Central memory CD8-positive, alpha-beta T cell (primary cell): ENCODE results near the gene TMEM39A.

ENCODE experiments used
- ATAC-seq: fragments of 150-1000 bp; cut with Tn5 transposase; replicated peaks from 2 replicates; pipeline ENCODE4 v1.10.0; 2022; ENCODE audit warnings: mild to moderate bottlenecking, moderate FRiP score, moderate number of reproducible peaks; ENCODE audit not compliant: poor library complexity, severe bottlenecking; ENCODE audit errors: extremely low read depth
- DNase-seq, 2 donors: peaks; one replicate each; pipeline ENCODE4 v3.0.0; 2021; ENCODE audit warnings: low spot score in 2 of 2
- H3K27ac Mint-ChIP-seq: one replicate; pipeline ENCODE4 v1.8.0; 2022; ENCODE audit warnings: low read depth, mild to moderate bottlenecking, moderate library complexity, mixed read lengths
- H3K27me3 Mint-ChIP-seq: one replicate; pipeline ENCODE4 v1.8.0; 2022; ENCODE audit warnings: mixed read lengths
- H3K36me3 Mint-ChIP-seq: one replicate; pipeline ENCODE4 v1.8.0; 2022; ENCODE audit warnings: mild to moderate bottlenecking, moderate library complexity, mixed read lengths; ENCODE audit not compliant: insufficient read depth
- H3K4me1 Mint-ChIP-seq: one replicate; pipeline ENCODE4 v1.8.0; 2022; ENCODE audit warnings: mixed read lengths
- H3K4me3 Mint-ChIP-seq: one replicate; pipeline ENCODE4 v1.8.0; 2022; ENCODE audit warnings: mild to moderate bottlenecking, moderate library complexity, mixed read lengths
- H3K9me3 Mint-ChIP-seq: one replicate; pipeline ENCODE4 v1.8.0; 2022; ENCODE audit warnings: mixed read lengths

The TMEM39A gene

GRCh38 chr3:119463171-119464169 lies at the start of gene TMEM39A:
TSS of gene TMEM39A (minus strand) at chr3:119463615. CDS start at chr3:119462074, 1,541 bp downstream.
- Mint-ChIP-seq H3K4me1 (peaks cover 27% of the 10 kb centered on the region), H3K36me3 (peaks cover 28% of the 10 kb centered on the region), H3K27ac (peak within 1 kb of the TSS; percentile 100), H3K4me3 (peak within 1 kb of the TSS; percentile 83), H3K9me3 (peaks cover 5% of the 10 kb centered on the region), H3K27me3 (no peaks in the 10 kb centered on the region)
- DNase-seq = peak; percentile 99
- ATAC-seq = peak; percentile 94

GRCh38 chr3:119510690-119511089 lies 47.3 kb upstream of the TMEM39A start:
- Mint-ChIP-seq H3K4me3 (no peak overlapping the region), H3K27ac (no peak overlapping the region), H3K4me1 (peaks cover 28% of the 10 kb centered on the region), H3K27me3 (no peaks in the 10 kb centered on the region), H3K9me3 (no peaks in the 10 kb centered on the region), H3K36me3 (peaks cover 47% of the 10 kb centered on the region)
- no peak for ATAC-seq
- DNase-seq = no peak

- DNase-seq (no peak), ATAC-seq (peak; percentile 32)
- Mint-ChIP-seq H3K36me3 (peaks cover 42% of the 10 kb centered on the region), H3K4me3 (no peak overlapping the region), H3K27ac (no peak overlapping the region), H3K27me3 (no peaks in the 10 kb centered on the region), H3K9me3 (no peaks in the 10 kb centered on the region), H3K4me1 (peaks cover 33% of the 10 kb centered on the region)
These were observed 44.9 kb upstream of the TMEM39A start for GRCh38 chr3:119508172-119508845.

GRCh38 chr3:119507404-119507803 lies 44.0 kb upstream of the TMEM39A start:
- Mint-ChIP-seq H3K4me1 (peaks cover 27% of the 10 kb centered on the region), H3K27me3 (no peaks in the 10 kb centered on the region), H3K4me3 (peak overlapping the region; percentile 32), H3K27ac (peak overlapping the region; percentile 47), H3K9me3 (no peaks in the 10 kb centered on the region), H3K36me3 (peaks cover 41% of the 10 kb centered on the region)
- DNase-seq (no peak), ATAC-seq (no peak)

GRCh38 chr3:119506631-119507030 lies 43.2 kb upstream of the TMEM39A start:
- Mint-ChIP-seq H3K4me1 (peaks cover 30% of the 10 kb centered on the region), H3K27me3 (no peaks in the 10 kb centered on the region), H3K9me3 (no peaks in the 10 kb centered on the region), H3K27ac (peak overlapping the region; percentile 47), H3K36me3 (peaks cover 41% of the 10 kb centered on the region), H3K4me3 (peak overlapping the region; percentile 32)
- ATAC-seq = no peak
- no peak for DNase-seq

GRCh38 chr3:119500901-119501300 lies 37.5 kb upstream of the TMEM39A start:
- no peak for DNase-seq
- H3K27ac Mint-ChIP-seq = peak overlapping the region; percentile 17
- H3K4me1 Mint-ChIP-seq = peaks cover 33% of the 10 kb centered on the region
- H3K9me3 Mint-ChIP-seq = no peaks in the 10 kb centered on the region
- no peak for ATAC-seq
- H3K4me3 Mint-ChIP-seq = peak overlapping the region; percentile 97
- peaks cover 17% of the 10 kb centered on the region for H3K36me3 Mint-ChIP-seq
- H3K27me3 Mint-ChIP-seq = no peaks in the 10 kb centered on the region

GRCh38 chr3:119500265-119500664 lies 36.9 kb upstream of the TMEM39A start:
- H3K27me3 Mint-ChIP-seq = no peaks in the 10 kb centered on the region
- no peaks in the 10 kb centered on the region for H3K9me3 Mint-ChIP-seq
- H3K4me3 Mint-ChIP-seq = peak overlapping the region; percentile 97
- DNase-seq = no peak
- no peak for ATAC-seq
- H3K27ac Mint-ChIP-seq = peak overlapping the region; percentile 17
- H3K4me1 Mint-ChIP-seq = peaks cover 33% of the 10 kb centered on the region
- peaks cover 17% of the 10 kb centered on the region for H3K36me3 Mint-ChIP-seq

- Mint-ChIP-seq H3K9me3 (no peaks in the 10 kb centered on the region), H3K27ac (peak within 1 kb of the TSS; percentile 99), H3K4me1 (peaks cover 27% of the 10 kb centered on the region), H3K4me3 (peak within 1 kb of the TSS; percentile 97), H3K36me3 (peaks cover 10% of the 10 kb centered on the region), H3K27me3 (no peaks in the 10 kb centered on the region)
- ATAC-seq (peak; percentile 99), DNase-seq (peak; percentile 95)
These were observed 35.0 kb upstream of the TMEM39A start, which contains the start of gene TIMMDC1 for GRCh38 chr3:119498186-119499011. TSS of gene TIMMDC1 (plus strand) at chr3:119498547. CDS start at chr3:119498734, 187 bp downstream.

GRCh38 chr3:119497820-119498185 lies 34.4 kb upstream of the TMEM39A start:
- Mint-ChIP-seq H3K4me3 (peak overlapping the region; percentile 97), H3K36me3 (peaks cover 7% of the 10 kb centered on the region), H3K4me1 (peaks cover 27% of the 10 kb centered on the region), H3K27me3 (no peaks in the 10 kb centered on the region), H3K9me3 (no peaks in the 10 kb centered on the region), H3K27ac (peak overlapping the region; percentile 99)
- ATAC-seq = no peak
- no peak for DNase-seq

GRCh38 chr3:119494597-119494996 lies 31.2 kb upstream of the TMEM39A start:
- Mint-ChIP-seq H3K36me3 (peaks cover 11% of the 10 kb centered on the region), H3K9me3 (no peaks in the 10 kb centered on the region), H3K27ac (no peak overlapping the region), H3K4me1 (peaks cover 8% of the 10 kb centered on the region), H3K4me3 (no peak overlapping the region), H3K27me3 (no peaks in the 10 kb centered on the region)
- no peak for ATAC-seq
- DNase-seq = no peak

- Mint-ChIP-seq H3K36me3 (peaks cover 4% of the 10 kb centered on the region), H3K4me3 (no peak overlapping the region), H3K27me3 (no peaks in the 10 kb centered on the region), H3K27ac (no peak overlapping the region), H3K9me3 (no peaks in the 10 kb centered on the region), H3K4me1 (no peaks in the 10 kb centered on the region)
- ATAC-seq = no peak
- DNase-seq = no peak
These were observed 29.4 kb upstream of the TMEM39A start for GRCh38 chr3:119492810-119493209.

- Mint-ChIP-seq H3K9me3 (no peaks in the 10 kb centered on the region), H3K4me1 (no peaks in the 10 kb centered on the region), H3K4me3 (no peak overlapping the region), H3K27me3 (no peaks in the 10 kb centered on the region), H3K27ac (no peak overlapping the region), H3K36me3 (peaks cover 6% of the 10 kb centered on the region)
- ATAC-seq (no peak), DNase-seq (no peak)
These were observed 28.7 kb upstream of the TMEM39A start for GRCh38 chr3:119492128-119492527.
